HG03135 (cell line): Measurements from ENCODE around the gene SARS1.
A peak's percentile ranks its signal among the peaks of the same experiment; 100 is the strongest.

Source experiments
- ATAC-seq: cut with Tn5 transposase; IDR thresholded peaks from one replicate; pipeline ENCODE4 v1.9.1; 2021; ENCODE audit warnings: mild to moderate bottlenecking, moderate library complexity; ENCODE audit not compliant: unreplicated experiment

SARS1 gene

GRCh38 chr1:109259674-109260557 is 46.2 kb downstream of the SARS1 start:
- no peak for ATAC-seq

- ATAC-seq: no peak
These were observed 47.3 kb downstream of the SARS1 start for GRCh38 chr1:109261006-109261405.

DNA sequence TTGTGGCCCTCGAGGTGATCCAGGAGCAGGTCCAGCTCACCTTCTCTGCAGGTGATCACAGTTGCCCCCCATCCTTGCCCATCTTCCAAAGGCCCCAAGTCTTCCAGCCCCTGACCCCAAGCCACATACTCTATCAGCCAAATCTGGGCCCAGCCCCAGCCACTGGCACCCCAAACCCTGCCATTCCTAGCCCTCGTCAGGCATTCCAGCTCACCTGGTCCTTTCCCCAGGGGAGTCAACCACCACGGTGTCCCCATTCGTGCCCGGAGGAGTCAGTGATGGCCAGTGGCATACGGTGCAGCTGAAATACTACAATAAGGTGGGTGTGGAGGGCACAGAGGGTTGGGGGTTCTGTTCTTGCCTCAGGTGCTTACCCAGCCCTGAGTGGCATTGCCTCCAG is 47.9 kb downstream of the SARS1 start:
- no peak for ATAC-seq

DNA sequence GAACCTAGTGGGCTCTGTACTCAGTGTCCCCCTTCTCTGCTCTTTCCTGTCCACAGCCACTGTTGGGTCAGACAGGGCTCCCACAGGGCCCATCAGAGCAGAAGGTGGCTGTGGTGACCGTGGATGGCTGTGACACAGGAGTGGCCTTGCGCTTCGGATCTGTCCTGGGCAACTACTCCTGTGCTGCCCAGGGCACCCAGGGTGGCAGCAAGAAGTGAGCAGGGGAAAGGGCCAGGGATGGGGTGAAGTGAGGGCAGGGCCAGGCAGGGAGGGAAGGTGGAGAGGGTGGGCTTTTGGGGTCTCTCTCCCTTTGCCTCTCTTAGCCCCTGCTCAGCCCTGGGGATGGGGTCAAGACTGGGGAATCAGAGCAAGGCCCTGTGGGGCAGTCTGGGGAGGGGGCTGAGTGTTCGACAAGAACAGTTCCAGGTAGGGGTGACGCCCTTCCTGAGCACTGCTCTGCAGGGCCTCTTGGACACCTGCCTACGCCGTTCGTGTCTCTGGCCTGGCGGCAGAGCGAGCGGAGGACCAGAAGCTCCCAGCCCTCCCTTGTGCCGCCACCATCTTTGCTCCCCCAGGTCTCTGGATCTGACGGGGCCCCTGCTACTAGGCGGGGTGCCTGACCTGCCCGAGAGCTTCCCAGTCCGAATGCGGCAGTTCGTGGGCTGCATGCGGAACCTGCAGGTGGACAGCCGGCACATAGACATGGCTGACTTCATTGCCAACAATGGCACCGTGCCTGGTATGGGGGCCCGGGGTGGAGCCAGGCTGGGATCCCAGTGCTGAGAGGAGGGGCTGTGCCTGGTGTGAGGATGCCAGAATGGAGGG is 48.7 kb downstream of the SARS1 start:
- ATAC-seq: no peak

- ATAC-seq: no peak
These were observed 49.5 kb downstream of the SARS1 start for GRCh38 chr1:109263234-109263596.

GRCh38 chr1:109263597-109264378 is 50.1 kb downstream of the SARS1 start:
- ATAC-seq: peak; percentile 61

GRCh38 chr1:109264379-109264755 is 50.6 kb downstream of the SARS1 start:
- ATAC-seq: no peak

DNA sequence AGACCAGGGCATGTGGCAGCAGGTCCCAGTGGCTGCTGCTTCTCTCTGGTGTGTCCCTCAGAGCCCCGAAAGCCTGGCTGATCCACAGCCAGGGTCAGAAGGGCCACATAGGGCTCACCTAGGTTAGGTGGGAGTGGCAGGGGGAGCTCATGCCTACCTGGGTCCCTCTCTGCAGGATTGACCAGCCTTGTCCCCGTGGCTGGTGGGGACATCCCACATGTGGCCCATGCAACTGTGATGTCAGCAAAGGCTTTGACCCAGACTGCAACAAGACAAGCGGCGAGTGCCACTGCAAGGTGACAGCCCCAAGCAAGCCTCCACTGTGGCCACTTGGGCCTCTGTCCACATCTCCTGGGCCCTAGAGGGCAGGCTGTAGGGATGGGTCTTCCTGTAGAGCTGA is 51.3 kb downstream of the SARS1 start:
- ATAC-seq: no peak

GRCh38 chr1:109265741-109266330 is 52.1 kb downstream of the SARS1 start:
- no peak for ATAC-seq

GRCh38 chr1:109266965-109267364 is 53.2 kb downstream of the SARS1 start:
- no peak for ATAC-seq

DNA sequence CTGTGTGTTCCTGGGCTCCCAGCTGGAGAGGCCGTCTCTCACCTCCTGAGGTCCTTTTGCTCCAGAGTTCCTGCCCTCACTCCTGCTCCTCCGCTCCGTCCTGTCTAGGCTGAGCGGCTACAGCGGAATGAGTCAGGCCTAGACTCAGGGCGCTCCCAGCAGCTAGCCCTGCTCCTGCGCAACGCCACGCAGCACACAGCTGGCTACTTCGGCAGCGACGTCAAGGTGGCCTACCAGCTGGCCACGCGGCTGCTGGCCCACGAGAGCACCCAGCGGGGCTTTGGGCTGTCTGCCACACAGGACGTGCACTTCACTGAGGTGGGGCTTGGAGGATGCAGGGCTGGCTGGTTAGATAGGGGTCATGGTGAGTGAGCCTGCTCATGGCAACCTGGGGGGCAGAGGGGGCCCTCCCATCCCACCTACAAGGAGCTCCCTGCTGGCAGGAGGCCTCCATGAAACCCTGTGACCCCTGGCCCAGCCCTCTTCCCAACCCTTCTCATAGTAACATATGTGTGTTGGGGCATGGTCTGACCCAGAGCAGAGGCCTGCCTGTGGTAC is 54.1 kb downstream of the SARS1 start:
- ATAC-seq: no peak

DNA sequence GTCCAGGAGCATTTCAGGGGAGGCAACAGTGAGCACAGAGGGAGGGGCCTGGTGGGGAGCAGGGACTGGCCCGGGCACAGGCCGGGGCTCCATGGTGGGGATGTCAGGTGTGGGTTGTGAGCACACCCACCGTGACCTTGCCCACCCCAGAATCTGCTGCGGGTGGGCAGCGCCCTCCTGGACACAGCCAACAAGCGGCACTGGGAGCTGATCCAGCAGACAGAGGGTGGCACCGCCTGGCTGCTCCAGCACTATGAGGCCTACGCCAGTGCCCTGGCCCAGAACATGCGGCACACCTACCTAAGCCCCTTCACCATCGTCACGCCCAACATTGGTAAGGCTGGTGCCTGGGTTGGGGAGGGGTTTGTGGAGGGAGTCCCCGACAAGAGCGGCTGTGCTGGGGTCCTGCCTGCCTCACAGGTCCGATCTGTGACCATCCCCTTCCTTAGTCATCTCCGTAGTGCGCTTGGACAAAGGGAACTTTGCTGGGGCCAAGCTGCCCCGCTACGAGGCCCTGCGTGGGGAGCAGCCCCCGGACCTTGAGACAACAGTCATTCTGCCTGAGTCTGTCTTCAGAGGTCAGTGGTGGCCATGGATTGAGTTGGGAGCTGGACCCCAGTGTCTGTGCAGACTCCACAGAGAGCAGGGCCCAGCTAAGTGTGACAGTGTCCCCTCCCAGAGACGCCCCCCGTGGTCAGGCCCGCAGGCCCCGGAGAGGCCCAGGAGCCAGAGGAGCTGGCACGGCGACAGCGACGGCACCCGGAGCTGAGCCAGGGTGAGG is 54.9 kb downstream of the SARS1 start:
- no peak for ATAC-seq

DNA sequence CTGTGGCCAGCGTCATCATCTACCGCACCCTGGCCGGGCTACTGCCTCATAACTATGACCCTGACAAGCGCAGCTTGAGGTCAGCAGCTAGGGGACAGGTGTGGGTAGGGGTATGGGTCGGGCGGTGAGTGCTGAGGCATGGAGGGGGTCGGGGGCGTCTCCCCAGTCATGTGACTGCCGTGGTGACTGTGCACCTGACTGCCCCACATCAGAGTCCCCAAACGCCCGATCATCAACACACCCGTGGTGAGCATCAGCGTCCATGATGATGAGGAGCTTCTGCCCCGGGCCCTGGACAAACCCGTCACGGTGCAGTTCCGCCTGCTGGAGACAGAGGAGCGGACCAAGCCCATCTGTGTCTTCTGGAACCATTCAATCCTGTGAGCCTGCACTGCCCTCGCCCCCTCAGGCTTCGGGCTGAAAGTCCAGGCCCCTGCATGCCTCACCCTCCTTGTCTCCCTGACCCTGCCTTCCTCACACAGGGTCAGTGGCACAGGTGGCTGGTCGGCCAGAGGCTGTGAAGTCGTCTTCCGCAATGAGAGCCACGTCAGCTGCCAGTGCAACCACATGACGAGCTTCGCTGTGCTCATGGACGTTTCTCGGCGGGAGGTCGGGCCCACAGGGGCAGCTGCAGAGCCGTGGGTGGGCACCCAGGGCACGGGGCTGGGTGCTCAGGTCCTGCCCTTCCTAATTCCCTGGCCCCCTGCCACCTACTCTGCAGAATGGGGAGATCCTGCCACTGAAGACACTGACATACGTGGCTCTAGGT is 55.7 kb downstream of the SARS1 start:
- no peak for ATAC-seq

DNA sequence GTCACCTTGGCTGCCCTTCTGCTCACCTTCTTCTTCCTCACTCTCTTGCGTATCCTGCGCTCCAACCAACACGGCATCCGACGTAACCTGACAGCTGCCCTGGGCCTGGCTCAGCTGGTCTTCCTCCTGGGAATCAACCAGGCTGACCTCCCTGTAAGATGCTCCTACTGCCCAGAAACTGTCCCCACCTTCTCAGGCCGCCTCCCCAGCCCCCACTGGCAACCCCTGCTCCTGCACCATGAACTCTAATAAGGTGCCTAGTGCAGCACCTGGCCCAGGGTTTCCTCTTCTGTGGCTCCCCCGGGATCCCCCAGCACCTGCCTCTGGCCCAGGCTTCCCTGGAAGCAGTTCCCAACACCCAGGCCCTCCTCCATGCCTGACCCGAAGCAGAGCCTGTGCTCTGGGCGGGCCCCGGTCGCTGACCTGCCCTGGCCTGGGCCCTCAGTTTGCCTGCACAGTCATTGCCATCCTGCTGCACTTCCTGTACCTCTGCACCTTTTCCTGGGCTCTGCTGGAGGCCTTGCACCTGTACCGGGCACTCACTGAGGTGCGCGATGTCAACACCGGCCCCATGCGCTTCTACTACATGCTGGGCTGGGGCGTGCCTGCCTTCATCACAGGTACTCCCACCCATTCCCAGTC is 56.4 kb downstream of the SARS1 start:
- ATAC-seq: no peak

DNA sequence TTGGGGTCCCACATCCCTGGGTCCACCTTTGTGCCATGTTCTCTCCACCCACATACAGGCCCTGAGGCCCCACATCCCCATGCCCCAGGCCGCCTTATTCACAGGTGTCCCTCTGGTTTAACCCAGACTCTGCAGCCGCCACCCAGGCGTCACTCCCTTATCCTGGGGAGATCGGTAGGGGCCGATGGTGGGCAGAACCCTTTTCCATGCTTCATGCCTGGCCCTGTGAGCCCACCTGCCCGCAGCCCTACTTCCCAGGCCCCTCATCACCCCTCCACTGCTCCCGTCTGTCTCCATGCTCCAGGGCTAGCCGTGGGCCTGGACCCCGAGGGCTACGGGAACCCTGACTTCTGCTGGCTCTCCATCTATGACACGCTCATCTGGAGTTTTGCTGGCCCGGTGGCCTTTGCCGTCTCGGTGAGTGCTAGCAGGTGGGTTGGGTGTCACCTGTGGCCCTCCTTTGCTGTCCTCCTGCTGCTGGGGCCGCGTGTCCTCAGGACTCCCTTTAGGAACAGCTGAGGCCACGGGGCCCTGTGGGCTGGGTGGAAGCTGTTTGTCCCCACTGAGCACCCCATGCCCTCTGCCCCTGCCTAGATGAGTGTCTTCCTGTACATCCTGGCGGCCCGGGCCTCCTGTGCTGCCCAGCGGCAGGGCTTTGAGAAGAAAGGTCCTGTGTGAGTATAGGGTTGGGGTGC is 57.1 kb downstream of the SARS1 start:
- no peak for ATAC-seq

GRCh38 chr1:109271458-109271857 is 57.7 kb downstream of the SARS1 start:
- ATAC-seq: no peak

DNA sequence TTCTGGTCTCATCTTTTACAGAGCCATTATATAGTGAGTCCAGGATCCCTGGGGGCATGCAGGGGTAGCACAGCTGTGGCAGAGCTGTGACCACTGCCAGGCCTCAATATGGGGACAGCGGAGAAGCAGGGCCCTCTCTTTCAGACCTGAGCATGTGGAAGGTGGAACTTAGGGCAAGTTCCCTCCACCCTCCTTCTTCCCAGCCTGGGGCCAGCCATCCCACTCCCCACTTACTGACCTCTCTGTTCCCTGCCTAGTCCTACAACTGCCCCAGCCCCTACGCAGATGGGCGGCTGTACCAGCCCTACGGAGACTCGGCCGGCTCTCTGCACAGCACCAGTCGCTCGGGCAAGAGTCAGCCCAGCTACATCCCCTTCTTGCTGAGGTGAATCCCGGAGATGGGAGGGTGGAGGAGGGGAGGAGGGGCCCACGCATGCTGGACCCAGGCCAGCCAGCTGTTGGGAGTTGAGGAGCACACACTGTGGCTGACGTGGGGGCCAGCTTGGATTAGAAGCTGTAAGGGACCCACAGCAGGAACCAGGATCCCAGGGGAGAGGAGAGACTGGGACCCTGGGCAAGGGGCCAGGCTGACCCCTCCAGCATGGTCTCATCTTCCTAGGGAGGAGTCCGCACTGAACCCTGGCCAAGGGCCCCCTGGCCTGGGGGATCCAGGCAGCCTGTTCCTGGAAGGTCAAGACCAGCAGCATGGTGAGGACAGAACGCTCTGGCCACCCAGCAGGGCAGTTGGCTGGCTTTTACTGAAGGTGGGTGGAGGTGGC is 58.5 kb downstream of the SARS1 start:
- no peak for ATAC-seq
